Kidney epithelial cell (primary cell): Measurements from ENCODE around the gene CCN6. TPM values are rescaled to one million over a fixed set of nuclear protein-coding genes. Genes with fewer than 3 reads are reported as not detected.

ENCODE experiments used
- DNase-seq: peaks from one replicate; pipeline ENCODE4 v3.0.0-alpha.2; 2010; ENCODE audit warnings: low read depth
- H3K27me3 ChIP-seq: 2 replicates; pipeline ENCODE4 v1.6.0; 2011; ENCODE audit warnings: low read length; ENCODE audit not compliant: control insufficient read depth, insufficient read depth
- H3K36me3 ChIP-seq: 2 replicates; pipeline ENCODE4 v1.5.1; 2011; ENCODE audit warnings: low read length; ENCODE audit not compliant: control insufficient read depth, insufficient read depth
- H3K4me3 ChIP-seq: 2 replicates; pipeline ENCODE4 v1.5.1; 2011; ENCODE audit warnings: low read depth, mild to moderate bottlenecking, control low read depth, low read length
- CTCF ChIP-seq: IDR thresholded peaks from 2 replicates; pipeline ENCODE4 v1.5.1; 2011; ENCODE audit warnings: mild to moderate bottlenecking, moderate library complexity, low read length, control low read depth, inconsistent platforms; ENCODE audit not compliant: insufficient read depth, poor library complexity, severe bottlenecking
- total RNA-seq: library from RNA; depleted of rRNA; stranded (reverse); fragments of >200 nt; gene quantifications from 2 replicates; pipeline ENCODE4 v1.2.3, GENCODE V29; 2015

CCN6 gene
- total RNA-seq, 1 donor from 2014 or later, result 1.5 TPM

- TF ChIP-seq CTCF, result no peak
- peak; percentile 91 for DNase-seq
- H3K27me3 ChIP-seq, result no peaks in the 10 kb centered on the region
These were observed 16.1 kb upstream of the CCN6 start for GRCh38 chr6:112037783-112038216.

GRCh38 chr6:112038268-112038667, 15.6 kb upstream of the CCN6 start:
- no peak for DNase-seq
- Histone ChIP-seq H3K27me3 (no peaks in the 10 kb centered on the region), H3K4me3 (no peak overlapping the region), H3K36me3 (no peaks in the 10 kb centered on the region)
- no peak for TF ChIP-seq CTCF

More at GRCh38 chr6:112037783-112038216, 16.1 kb upstream of the CCN6 start:
- no peak overlapping the region for H3K4me3 ChIP-seq
- no peaks in the 10 kb centered on the region for H3K36me3 ChIP-seq

- Histone ChIP-seq H3K36me3 (no peaks in the 10 kb centered on the region), H3K27me3 (no peaks in the 10 kb centered on the region), H3K4me3 (no peak overlapping the region)
- no peak for DNase-seq
- no peak for TF ChIP-seq CTCF
These were observed 15.0 kb upstream of the CCN6 start for GRCh38 chr6:112038756-112039430.

GRCh38 chr6:112039431-112039770, 14.5 kb upstream of the CCN6 start:
- Histone ChIP-seq H3K36me3 (no peaks in the 10 kb centered on the region), H3K27me3 (no peaks in the 10 kb centered on the region), H3K4me3 (no peak overlapping the region)
- TF ChIP-seq CTCF, result no peak
- no peak for DNase-seq

GRCh38 chr6:112040956-112041355, 12.9 kb upstream of the CCN6 start:
- no peak for DNase-seq
- no peak for TF ChIP-seq CTCF
- H3K4me3 ChIP-seq, result no peak overlapping the region
- no peaks in the 10 kb centered on the region for H3K36me3 ChIP-seq
- H3K27me3 ChIP-seq, result no peaks in the 10 kb centered on the region

GRCh38 chr6:112041535-112041934, 12.4 kb upstream of the CCN6 start:
- Histone ChIP-seq H3K4me3 (no peak overlapping the region), H3K36me3 (no peaks in the 10 kb centered on the region), H3K27me3 (no peaks in the 10 kb centered on the region)
- no peak for DNase-seq
- TF ChIP-seq CTCF, result no peak
